Activated CD4-positive, alpha-beta memory T cell treated with anti-CD3 and anti-CD28 coated beads for 36 hours (primary cell): ENCODE measurements around the gene OCLN. TPM values are rescaled to one million over a fixed set of nuclear protein-coding genes. Genes with fewer than 3 reads are reported as not detected.
A peak's percentile ranks its signal among the peaks of the same experiment; 100 is the strongest.
"Not testable (repeated sequence)": the region's sequence is repeated elsewhere in the genome, so short reads cannot be mapped to it uniquely, and the experiment has no call there.

Source experiments
- CTCF ChIA-PET: fragments of 350-600 bp; sonication (Branson Sonifier 250); formaldehyde crosslinking; loops from one replicate; lab custom pipeline; 2021; ENCODE audit warnings: antibody characterized with exemption, inconsistent platforms; lab: Charles Lee
- POLR2A ChIA-PET: fragments of 350-600 bp; sonication (Branson Sonifier 250); formaldehyde crosslinking; loops from one replicate; lab custom pipeline; 2021; ENCODE audit warnings: antibody characterized with exemption; lab: Charles Lee
- DNase-seq: peaks from one replicate; pipeline ENCODE4 v3.0.0-alpha.2; 2020
- H3K27ac Mint-ChIP-seq: one replicate; pipeline ENCODE4 v1.8.0; 2021; ENCODE audit warnings: mixed read lengths
- H3K27me3 Mint-ChIP-seq: one replicate; pipeline ENCODE4 v1.8.0; 2021; ENCODE audit warnings: mixed read lengths
- H3K36me3 Mint-ChIP-seq: one replicate; pipeline ENCODE4 v1.8.0; 2021; ENCODE audit warnings: mixed read lengths
- H3K4me1 Mint-ChIP-seq: one replicate; pipeline ENCODE4 v1.8.0; 2021; ENCODE audit warnings: low read depth, mixed read lengths
- H3K4me3 Mint-ChIP-seq: one replicate; pipeline ENCODE4 v1.8.0; 2021; ENCODE audit warnings: mild to moderate bottlenecking, mixed read lengths
- H3K9me3 Mint-ChIP-seq: one replicate; pipeline ENCODE4 v1.8.0; 2021; ENCODE audit warnings: mixed read lengths
- intact Hi-C: fragments of 100-400 bp; cut with micrococcal nuclease; formaldehyde crosslinking; loops from one replicate; pipeline ENCODE4 v1.15.1; 2023
- total RNA-seq, 2 experiments: library from RNA; stranded (reverse); gene quantifications; one replicate each; pipeline ENCODE4 v1.2.3, GENCODE V29; 2021

Gene OCLN, protein sequence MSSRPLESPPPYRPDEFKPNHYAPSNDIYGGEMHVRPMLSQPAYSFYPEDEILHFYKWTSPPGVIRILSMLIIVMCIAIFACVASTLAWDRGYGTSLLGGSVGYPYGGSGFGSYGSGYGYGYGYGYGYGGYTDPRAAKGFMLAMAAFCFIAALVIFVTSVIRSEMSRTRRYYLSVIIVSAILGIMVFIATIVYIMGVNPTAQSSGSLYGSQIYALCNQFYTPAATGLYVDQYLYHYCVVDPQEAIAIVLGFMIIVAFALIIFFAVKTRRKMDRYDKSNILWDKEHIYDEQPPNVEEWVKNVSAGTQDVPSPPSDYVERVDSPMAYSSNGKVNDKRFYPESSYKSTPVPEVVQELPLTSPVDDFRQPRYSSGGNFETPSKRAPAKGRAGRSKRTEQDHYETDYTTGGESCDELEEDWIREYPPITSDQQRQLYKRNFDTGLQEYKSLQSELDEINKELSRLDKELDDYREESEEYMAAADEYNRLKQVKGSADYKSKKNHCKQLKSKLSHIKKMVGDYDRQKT
- total RNA-seq = under 1 TPM; 0.68 to 0.83 TPM

DNA sequence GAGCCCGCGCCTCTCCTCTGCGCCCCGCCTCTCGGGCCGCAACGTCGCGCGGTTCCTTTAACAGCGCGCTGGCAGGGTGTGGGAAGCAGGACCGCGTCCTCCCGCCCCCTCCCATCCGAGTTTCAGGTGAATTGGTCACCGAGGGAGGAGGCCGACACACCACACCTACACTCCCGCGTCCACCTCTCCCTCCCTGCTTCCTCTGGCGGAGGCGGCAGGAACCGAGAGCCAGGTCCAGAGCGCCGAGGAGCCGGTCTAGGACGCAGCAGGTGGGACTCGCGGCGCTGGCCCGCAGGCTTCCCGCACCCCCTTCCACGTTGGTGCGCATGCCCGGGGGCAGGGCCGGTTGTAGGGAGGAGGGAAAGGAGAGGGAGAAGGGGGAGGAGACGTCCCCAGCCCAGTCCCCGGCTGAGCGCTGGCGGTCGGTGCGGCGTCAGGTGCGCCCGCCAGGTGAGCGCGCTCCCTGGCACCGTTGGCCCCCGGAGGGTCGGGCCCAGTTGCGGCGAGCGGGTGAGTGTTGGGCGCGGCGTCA, at the start of gene OCLN:
TSS of gene OCLN (plus strand) at position 400 of the 532 bp plus-strand sequence. CDS start 11,455 bp downstream, outside the sequence.
- Mint-ChIP-seq H3K36me3 (no peaks in the 10 kb centered on the region), H3K9me3 (no peaks in the 10 kb centered on the region), H3K27me3 (peaks cover 50% of the 10 kb centered on the region), H3K27ac (no peak within 1 kb of the TSS), H3K4me3 (peak within 1 kb of the TSS; percentile 73), H3K4me1 (peaks cover 7% of the 10 kb centered on the region)
- DNase-seq = peak; percentile 39
- intact Hi-C loops = loop anchor here (10.0 kb wide), 1 partner anchor 78 kb away; the partner anchor contains the start of gene MARVELD2
- POLR2A ChIA-PET = no interaction called here
- CTCF ChIA-PET = interaction anchor here (1.0 kb wide), 1 partner anchor 11 kb away, joined by 4 read pairs; no protein-coding TSS in a partner anchor

GRCh38 chr5:69444127-69444754, 48.3 kb upstream of the OCLN start:
- Mint-ChIP-seq H3K27ac (no peak overlapping the region), H3K9me3 (no peaks in the 10 kb centered on the region), H3K4me3 (no peak overlapping the region), H3K36me3 (no peaks in the 10 kb centered on the region), H3K27me3 (no peaks in the 10 kb centered on the region), H3K4me1 (no peaks in the 10 kb centered on the region)
- intact Hi-C loops = no loop called here
- no peak for DNase-seq
- ChIA-PET POLR2A (no interaction called here), CTCF (no interaction called here)

GRCh38 chr5:69449511-69449910, 43.1 kb upstream of the OCLN start:
- no peak overlapping the region for H3K27ac Mint-ChIP-seq
- no peak overlapping the region for H3K4me3 Mint-ChIP-seq
- H3K9me3 Mint-ChIP-seq = no peaks in the 10 kb centered on the region
- DNase-seq = no peak
- peaks cover 1% of the 10 kb centered on the region for H3K27me3 Mint-ChIP-seq
- intact Hi-C loops = no loop called here
- ChIA-PET POLR2A (no interaction called here), CTCF (no interaction called here)
- H3K4me1 Mint-ChIP-seq = no peaks in the 10 kb centered on the region
- H3K36me3 Mint-ChIP-seq = no peaks in the 10 kb centered on the region

GRCh38 chr5:69450116-69450515, 42.5 kb upstream of the OCLN start:
- intact Hi-C loops = no loop called here
- Mint-ChIP-seq H3K36me3 (no peaks in the 10 kb centered on the region), H3K27me3 (peaks cover 1% of the 10 kb centered on the region), H3K4me3 (no peak overlapping the region), H3K4me1 (no peaks in the 10 kb centered on the region), H3K9me3 (no peaks in the 10 kb centered on the region), H3K27ac (no peak overlapping the region)
- ChIA-PET POLR2A (no interaction called here), CTCF (no interaction called here)
- no peak for DNase-seq

DNA sequence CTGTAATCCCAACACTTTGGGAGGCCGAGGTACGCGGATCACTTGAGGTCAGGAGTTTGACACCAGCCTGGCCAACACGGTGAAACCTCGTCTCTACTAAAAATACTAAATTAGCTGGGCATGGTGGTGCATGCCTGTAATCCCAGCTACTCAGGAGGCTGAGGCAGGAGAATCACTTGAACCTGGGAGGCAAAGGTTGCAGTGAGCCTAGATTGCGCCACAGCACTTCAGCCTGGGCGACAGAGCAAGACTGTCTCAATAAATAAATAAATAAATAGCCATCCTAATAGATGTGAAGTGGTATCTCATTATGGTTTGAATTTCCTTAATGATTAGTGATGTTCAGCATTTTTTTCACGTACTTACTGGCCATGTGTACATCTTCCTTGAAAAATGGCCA, 42.1 kb upstream of the OCLN start:
- intact Hi-C loops, H3K4me3 Mint-ChIP-seq, H3K27me3 Mint-ChIP-seq, H3K27ac Mint-ChIP-seq, H3K36me3 Mint-ChIP-seq, DNase-seq, POLR2A ChIA-PET, H3K9me3 Mint-ChIP-seq, H3K4me1 Mint-ChIP-seq, CTCF ChIA-PET: not testable (repeated sequence)

DNA sequence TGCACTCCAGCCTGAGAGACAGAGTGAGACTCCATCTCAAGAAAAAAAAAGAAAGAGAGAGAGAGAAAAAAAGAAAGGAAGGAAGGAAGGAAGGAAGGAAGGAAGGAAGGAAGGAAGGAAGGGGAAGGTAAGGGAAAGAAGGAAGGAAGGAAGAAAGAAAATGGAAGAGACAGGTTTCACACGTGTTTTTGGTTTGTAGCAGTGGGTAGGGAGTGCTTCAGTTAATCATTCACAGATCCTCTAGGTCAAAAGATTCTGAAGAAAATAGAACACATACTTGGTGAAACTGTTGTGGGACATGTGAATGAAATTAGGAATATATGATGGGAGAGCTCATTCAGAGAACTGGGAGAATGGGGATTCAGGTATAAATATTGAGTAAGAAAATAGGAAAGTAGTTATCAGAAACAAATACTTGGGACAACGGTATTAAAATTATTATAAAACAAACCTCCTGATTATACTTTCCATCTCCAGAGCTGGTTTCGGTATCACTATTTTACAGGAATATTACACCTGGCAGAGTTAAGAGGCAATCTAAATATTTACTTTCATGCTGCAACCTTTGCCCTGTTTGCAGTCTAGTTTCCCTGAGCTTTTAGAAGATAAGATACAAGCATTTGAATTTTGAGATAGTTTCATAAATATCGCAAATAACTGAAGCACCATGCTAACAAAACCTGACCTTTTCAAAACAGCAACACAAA, 40.5 kb upstream of the OCLN start:
- Mint-ChIP-seq H3K36me3 (no peaks in the 10 kb centered on the region), H3K27ac (no peak overlapping the region), H3K9me3 (peaks cover 3% of the 10 kb centered on the region), H3K27me3 (peaks cover 1% of the 10 kb centered on the region), H3K4me3 (no peak overlapping the region), H3K4me1 (no peaks in the 10 kb centered on the region)
- CTCF ChIA-PET = no interaction called here
- intact Hi-C loops = no loop called here
- POLR2A ChIA-PET = no interaction called here
- no peak for DNase-seq

DNA sequence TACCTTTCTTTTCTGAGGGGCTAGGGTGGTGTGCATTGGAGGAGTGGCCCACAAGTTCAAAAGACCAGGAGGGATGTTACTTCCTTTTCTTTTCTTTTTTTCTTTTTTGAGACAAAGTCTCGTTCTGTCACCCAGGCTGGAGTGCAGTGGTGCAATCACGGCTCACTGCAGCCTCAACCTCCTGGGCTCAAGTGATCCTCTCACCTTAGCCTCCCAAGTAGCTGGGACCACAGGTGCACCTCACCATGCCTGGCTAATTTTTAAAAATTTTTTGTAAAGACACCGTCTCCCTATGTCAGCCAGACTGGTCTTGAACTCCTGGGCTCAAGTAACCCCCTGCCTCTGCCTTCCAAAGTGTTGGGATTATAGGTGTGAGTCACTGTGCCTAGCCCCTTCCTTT, 39.1 kb upstream of the OCLN start:
- H3K27ac Mint-ChIP-seq, DNase-seq, intact Hi-C loops, H3K27me3 Mint-ChIP-seq, H3K9me3 Mint-ChIP-seq, POLR2A ChIA-PET, CTCF ChIA-PET, H3K4me3 Mint-ChIP-seq, H3K4me1 Mint-ChIP-seq, H3K36me3 Mint-ChIP-seq: not testable (repeated sequence)

DNA sequence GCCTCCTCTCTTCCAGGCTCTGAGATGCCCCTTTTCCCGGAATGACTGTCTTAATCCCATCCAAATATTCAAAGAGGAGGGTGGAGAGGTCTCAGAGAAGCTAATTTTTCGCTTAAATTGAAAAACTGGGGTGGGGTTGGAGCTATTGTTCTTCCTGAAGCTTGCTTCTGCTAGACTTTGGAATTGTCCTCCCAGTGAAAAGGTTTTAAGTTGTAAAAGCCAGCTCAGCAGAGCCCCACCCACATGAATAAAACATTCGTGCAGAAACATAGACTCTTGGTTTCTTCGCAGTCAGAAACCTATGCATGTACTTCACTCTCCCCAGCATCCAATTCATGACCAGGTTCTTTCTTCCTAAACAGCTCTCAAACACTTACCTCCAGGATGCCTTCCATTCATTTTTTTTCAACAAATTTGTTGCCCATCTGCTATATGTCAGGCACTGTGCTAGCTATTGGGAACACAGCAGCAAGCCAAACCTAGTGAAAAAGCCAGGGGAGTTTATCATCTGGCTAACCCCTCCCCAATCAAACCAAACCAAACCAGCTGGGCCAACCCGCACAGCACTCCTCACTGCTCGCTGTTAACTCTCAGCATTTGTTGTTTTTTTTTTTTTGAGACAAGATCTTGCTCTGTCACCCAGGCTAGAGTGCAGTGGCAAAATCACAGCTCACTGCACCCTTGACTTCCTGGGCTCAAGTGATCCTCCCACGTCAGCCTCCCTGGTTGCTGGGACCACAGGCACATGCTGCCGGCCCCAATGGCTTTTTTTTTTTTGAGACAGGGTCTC, 37.9 kb upstream of the OCLN start:
- no peak for DNase-seq
- intact Hi-C loops = no loop called here
- CTCF ChIA-PET = no interaction called here
- POLR2A ChIA-PET = no interaction called here
- Mint-ChIP-seq H3K36me3 (no peaks in the 10 kb centered on the region), H3K27ac (no peak overlapping the region), H3K4me3 (no peak overlapping the region), H3K4me1 (no peaks in the 10 kb centered on the region), H3K9me3 (peaks cover 3% of the 10 kb centered on the region), H3K27me3 (peaks cover 5% of the 10 kb centered on the region)

DNA sequence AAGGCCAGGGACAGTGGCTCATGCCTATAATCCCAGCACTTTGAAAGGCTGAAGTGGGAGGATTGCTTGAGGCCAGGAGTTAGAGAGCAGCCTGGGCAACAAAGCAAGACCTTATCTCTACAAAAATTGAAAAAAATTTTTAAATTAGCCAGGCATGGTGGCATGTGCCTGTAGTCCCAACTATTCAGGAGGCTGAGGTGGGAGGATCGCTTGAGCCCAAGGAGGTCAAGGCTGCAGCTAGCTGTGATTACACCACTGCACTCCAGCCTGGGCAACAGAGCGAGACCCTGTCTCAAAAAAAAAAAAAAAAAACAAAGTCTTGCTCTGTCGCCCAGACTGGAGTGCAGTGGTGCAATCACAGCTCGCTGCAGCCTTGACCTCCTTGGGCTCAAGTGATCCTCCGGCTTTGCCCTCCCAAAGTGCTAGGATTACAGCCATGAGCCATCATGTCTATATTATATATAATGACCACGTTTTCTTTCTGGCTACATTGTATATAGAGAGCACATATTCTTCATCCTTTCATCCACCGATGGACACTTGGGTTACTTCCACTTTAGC, 37.1 kb upstream of the OCLN start:
- intact Hi-C loops, H3K27ac Mint-ChIP-seq, H3K36me3 Mint-ChIP-seq: not testable (repeated sequence)

GRCh38 chr5:69462170-69462569, 30.4 kb upstream of the OCLN start:
- Mint-ChIP-seq H3K9me3 (no peaks in the 10 kb centered on the region), H3K36me3 (no peaks in the 10 kb centered on the region), H3K27me3 (peaks cover 3% of the 10 kb centered on the region), H3K4me3 (no peak overlapping the region), H3K27ac (no peak overlapping the region), H3K4me1 (no peaks in the 10 kb centered on the region)
- POLR2A ChIA-PET = no interaction called here
- intact Hi-C loops = no loop called here
- DNase-seq = no peak
- CTCF ChIA-PET = no interaction called here

More for the DNA sequence above, 37.1 kb upstream of the OCLN start:
- H3K27me3 Mint-ChIP-seq, H3K4me1 Mint-ChIP-seq, CTCF ChIA-PET, POLR2A ChIA-PET, H3K4me3 Mint-ChIP-seq, DNase-seq, H3K9me3 Mint-ChIP-seq: not testable (repeated sequence)

GRCh38 chr5:69466375-69466774, 26.2 kb upstream of the OCLN start:
- H3K27ac Mint-ChIP-seq, POLR2A ChIA-PET: not testable (repeated sequence)

More at GRCh38 chr5:69466375-69466774, 26.2 kb upstream of the OCLN start:
- DNase-seq, H3K36me3 Mint-ChIP-seq, H3K4me1 Mint-ChIP-seq, intact Hi-C loops, H3K9me3 Mint-ChIP-seq, H3K4me3 Mint-ChIP-seq, CTCF ChIA-PET, H3K27me3 Mint-ChIP-seq: not testable (repeated sequence)
